ENCODE results near the gene PICALM. TPM values are rescaled to one million over a fixed set of nuclear protein-coding genes. Genes with fewer than 3 reads are reported as not detected.

PICALM gene
- total and polyA plus RNA-seq, 2 of the 8 experiments (the other 6 are each of a cell fraction or from before 2014, with no cell fraction given), result 69.4 to 71.3 TPM

DNA sequence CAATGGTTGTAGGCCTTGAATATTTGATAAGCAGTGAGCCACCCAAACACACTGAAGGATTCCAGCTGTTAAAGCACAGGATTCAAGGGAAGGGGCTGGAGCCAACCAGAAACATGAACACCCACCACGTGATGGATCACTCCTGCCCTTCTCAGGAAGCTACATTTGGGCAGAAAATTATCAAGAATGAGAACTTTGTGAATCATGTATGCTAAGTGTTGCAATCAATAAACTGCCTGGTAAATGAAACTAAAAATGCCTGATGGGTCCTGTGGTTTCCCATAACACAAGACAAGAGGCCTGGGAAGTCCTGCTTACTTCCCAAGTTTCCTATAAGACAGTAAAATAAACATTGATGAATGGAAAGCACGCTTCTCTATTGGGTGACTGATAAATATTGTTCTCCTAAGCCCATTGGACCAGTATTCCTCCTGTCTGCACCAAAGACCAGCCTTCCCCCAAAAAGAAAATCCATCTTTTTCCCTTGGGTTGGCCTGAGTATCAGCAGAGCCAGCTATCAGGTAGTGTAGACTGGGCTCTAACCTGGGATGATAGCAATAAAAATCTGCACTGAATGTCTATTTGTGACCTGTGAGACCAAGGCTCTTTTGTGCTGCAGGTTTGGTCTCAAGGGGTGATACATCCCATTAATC, 115.3 kb downstream of the PICALM start:
- H3K4me3 ChIP-seq (ENCODE audit: extremely low read depth in 1 of 4, insufficient read depth in 2 of 4, low read depth in 3 of 4, low read length in 4 of 4), result no peak overlapping the region
- H3K79me1 ChIP-seq (ENCODE audit: low read depth, low read length), result no peaks in the 10 kb centered on the region
- FAIRE-seq (no peak), DNase-seq (ENCODE audit: low read depth in 1 of 2, low spot score in 2 of 2) (no peak)
- H4K8ac ChIP-seq (ENCODE audit: extremely low read depth, insufficient read depth, low read length), result no peak overlapping the region
- H3K27ac ChIP-seq (ENCODE audit: low read depth, low read length), result no peak overlapping the region
- H2AFZ ChIP-seq (ENCODE audit: low read length), result no peak overlapping the region
- H2AK5ac ChIP-seq (ENCODE audit: low read depth, low read length), result no peak overlapping the region
- no peak overlapping the region for H2BK120ac ChIP-seq (replicated peaks; ENCODE audit: low read depth, low read length)
- H3K9ac ChIP-seq (replicated peaks in 1 of 4; ENCODE audit: extremely low read depth in 1 of 4, low read depth in 3 of 4, low read length in 3 of 4), result no peak overlapping the region
- H2BK5ac ChIP-seq (ENCODE audit: low read depth, low read length), result no peak overlapping the region
- CTCF ChIA-PET (ENCODE audit: partially characterized antibody), result interaction anchor here (0.8 to 1.1 kb wide), 3 partner anchors 9 to 127 kb away, joined by 3 to 4 read pairs (median 3); no protein-coding TSS in a partner anchor
- no peak overlapping the region for H3K18ac ChIP-seq (ENCODE audit: extremely low read depth, low read length)
- no peaks in the 10 kb centered on the region for H4K20me1 ChIP-seq (replicated peaks in 1 of 2; ENCODE audit: control insufficient read depth in 1 of 2, insufficient read depth in 2 of 2, low read length in 2 of 2)
- H3K79me2 ChIP-seq (ENCODE audit: control insufficient read depth in 1 of 2, insufficient read depth in 2 of 2, low read length in 2 of 2), result no peaks in the 10 kb centered on the region
- H4K5ac ChIP-seq (ENCODE audit: insufficient read length, low read depth, low read length), result no peak overlapping the region
- no peak overlapping the region for H3K4me2 ChIP-seq (ENCODE audit: insufficient read depth in 1 of 2, low read depth in 2 of 2, low read length in 2 of 2)
- H3K23me2 ChIP-seq (ENCODE audit: low read depth, low read length), result no peaks in the 10 kb centered on the region
- no peak overlapping the region for H3K23ac ChIP-seq (ENCODE audit: insufficient read length)
- H2BK15ac ChIP-seq (ENCODE audit: low read length), result no peak overlapping the region
- peaks cover 0 to 2% of the 10 kb centered on the region in 2 experiments; a peak in 1 of 4 replicates for H3K9me3 ChIP-seq (ENCODE audit: insufficient read depth in 2 of 2, low read depth in 1 of 2, low read length in 1 of 2)
- H2BK12ac ChIP-seq (ENCODE audit: low read depth, low read length), result no peak overlapping the region
- no peaks in the 10 kb centered on the region for H3K4me1 ChIP-seq (replicated peaks in 1 of 4; ENCODE audit: control insufficient read depth in 3 of 4, insufficient read depth in 4 of 4, low read length in 3 of 4)
- TF ChIP-seq GTF2F1 (IDR thresholded peaks at IDR 0.05; ENCODE audit: borderline replicate concordance, low read depth, low read length), result no peak
- no peak for TF ChIP-seq HDAC6 (IDR thresholded peaks at IDR 0.05; ENCODE audit: low read depth, low read length)
- TF ChIP-seq SUZ12 (IDR thresholded peaks at IDR 0.05; ENCODE audit: low read length), result no peak
- no peak for TF ChIP-seq CTCF (IDR thresholded peaks at IDR 0.05; ENCODE audit: control extremely low read depth in 1 of 3, insufficient read depth in 1 of 3, low read depth in 1 of 3, low read length in 3 of 3)
- no peak for TF ChIP-seq SIRT6 (IDR thresholded peaks at IDR 0.05; ENCODE audit: low read length)
- no peak for TF ChIP-seq ZNF274 (IDR thresholded peaks at IDR 0.05; ENCODE audit: borderline replicate concordance, extremely low read depth, low read length)
- no peak for TF ChIP-seq CBX8 (IDR thresholded peaks at IDR 0.05; ENCODE audit: borderline replicate concordance, low read depth, low read length)
- TF ChIP-seq SP2 (IDR thresholded peaks at IDR 0.05; ENCODE audit: low read length), result no peak
- H4K91ac ChIP-seq (replicated peaks; ENCODE audit: insufficient read length, low read length), result no peak overlapping the region
- H3K14ac ChIP-seq (ENCODE audit: insufficient read length), result no peak overlapping the region
- no peak overlapping the region for H2BK20ac ChIP-seq (ENCODE audit: low read length)
- H3K56ac ChIP-seq (replicated peaks; ENCODE audit: insufficient read length, low read depth, low read length), result no peak overlapping the region
- no peak overlapping the region for H3K4ac ChIP-seq (replicated peaks; ENCODE audit: insufficient read length, low read depth, low read length)
- no peaks in the 10 kb centered on the region for H3K27me3 ChIP-seq (replicated peaks in 1 of 4; ENCODE audit: control insufficient read depth in 3 of 4, extremely low read depth in 1 of 4, insufficient read depth in 3 of 4, low read length in 3 of 4)
- WGBS, 2 experiments (ENCODE audit: extremely low coverage in 1 of 2, insufficient coverage in 1 of 2, insufficient read length in 1 of 2, insufficient replicate concordance in 2 of 2, low coverage in 1 of 2, low lambda C conversion rate in 2 of 2, missing lambda C conversion rate in 1 of 2), result 96% methylated on average over 1 of the region's 2 CpGs; no CpG with 5 or more reads in 1 of the 2 experiments
- POLR2A ChIA-PET (ENCODE audit: partially characterized antibody), result interaction anchor here (1.2 kb wide), 1 partner anchor 13 kb away, joined by 3 read pairs; no protein-coding TSS in a partner anchor
- H3K36me3 ChIP-seq (ENCODE audit: control insufficient read depth in 2 of 4, insufficient read depth in 4 of 4, low read length in 3 of 4), result peaks cover 0 to 6% (median 3%) of the 10 kb centered on the region in 4 experiments; a peak in 4 of 8 replicates

Data from H1 (cell line).